ENCODE measurements around the gene DLL1.

DNA sequence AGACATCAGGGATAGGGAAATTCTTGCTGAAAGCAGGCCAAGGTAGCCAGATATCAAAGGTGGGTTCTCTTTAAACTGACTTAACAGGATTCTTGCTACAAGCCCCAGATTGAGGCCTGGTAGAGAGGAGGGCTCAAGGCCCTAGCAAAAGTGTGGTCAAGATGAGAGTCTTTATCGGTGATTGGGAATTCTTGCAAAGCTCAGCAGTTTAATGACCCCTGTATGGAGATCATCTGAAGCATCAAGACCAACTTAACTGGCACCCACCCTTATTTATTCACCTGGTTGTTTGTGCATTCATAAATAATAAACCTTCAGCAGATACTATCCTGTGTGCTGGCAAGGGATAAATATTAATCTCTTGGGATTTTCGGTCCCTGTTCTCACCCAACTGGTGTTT lies 22.0 kb upstream of the DLL1 start:
- TF ChIP-seq, protein P1, sequence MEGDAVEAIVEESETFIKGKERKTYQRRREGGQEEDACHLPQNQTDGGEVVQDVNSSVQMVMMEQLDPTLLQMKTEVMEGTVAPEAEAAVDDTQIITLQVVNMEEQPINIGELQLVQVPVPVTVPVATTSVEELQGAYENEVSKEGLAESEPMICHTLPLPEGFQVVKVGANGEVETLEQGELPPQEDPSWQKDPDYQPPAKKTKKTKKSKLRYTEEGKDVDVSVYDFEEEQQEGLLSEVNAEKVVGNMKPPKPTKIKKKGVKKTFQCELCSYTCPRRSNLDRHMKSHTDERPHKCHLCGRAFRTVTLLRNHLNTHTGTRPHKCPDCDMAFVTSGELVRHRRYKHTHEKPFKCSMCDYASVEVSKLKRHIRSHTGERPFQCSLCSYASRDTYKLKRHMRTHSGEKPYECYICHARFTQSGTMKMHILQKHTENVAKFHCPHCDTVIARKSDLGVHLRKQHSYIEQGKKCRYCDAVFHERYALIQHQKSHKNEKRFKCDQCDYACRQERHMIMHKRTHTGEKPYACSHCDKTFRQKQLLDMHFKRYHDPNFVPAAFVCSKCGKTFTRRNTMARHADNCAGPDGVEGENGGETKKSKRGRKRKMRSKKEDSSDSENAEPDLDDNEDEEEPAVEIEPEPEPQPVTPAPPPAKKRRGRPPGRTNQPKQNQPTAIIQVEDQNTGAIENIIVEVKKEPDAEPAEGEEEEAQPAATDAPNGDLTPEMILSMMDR (conservative IDR thresholded peaks at IDR 0.05 in 1 of 2, IDR thresholded peaks at IDR 0.05 in 1 of 2; ENCODE audit: extremely low read depth in 1 of 2, insufficient read depth in 1 of 2, low read depth in 1 of 2, low read length in 2 of 2), result no peak
- no peak for TF ChIP-seq EZH2 (IDR thresholded peaks at IDR 0.05; ENCODE audit: borderline replicate concordance, low read length)
